ENCODE results near the gene CCDC15. TPM values are rescaled to one million over a fixed set of nuclear protein-coding genes. Genes with fewer than 3 reads are reported as not detected.

The CCDC15 gene
- total and polyA plus RNA-seq, 2 donors (not counting 1 experiment from before 2014, with no cell fraction given) = 0.31 to 1.8 TPM

DNA sequence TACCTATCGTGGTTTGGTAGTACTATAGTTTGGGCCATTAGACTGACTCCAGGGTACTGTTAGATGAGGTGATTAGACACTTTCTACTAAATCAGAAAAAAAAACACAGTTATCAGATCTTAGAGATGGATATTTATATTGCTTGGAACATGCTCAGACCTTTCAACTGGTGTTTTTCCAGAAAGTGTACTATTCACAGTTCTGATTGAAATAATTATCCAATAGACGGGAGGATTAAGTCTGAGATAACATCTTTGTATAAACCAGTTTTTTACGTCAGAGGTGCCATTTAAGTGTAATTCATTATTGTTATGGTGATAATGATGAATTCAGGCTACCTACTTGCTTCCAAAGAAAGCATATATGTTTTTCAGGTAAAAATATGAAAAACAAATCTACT lies 22.5 kb downstream of the CCDC15 start:
- H3K9ac ChIP-seq (ENCODE audit: low read length) = no peak overlapping the region
- H3K4me3 ChIP-seq (ENCODE audit: control extremely low read depth in 1 of 5, extremely low read depth in 1 of 5, insufficient read depth in 1 of 5, low read depth in 2 of 5, low read length in 4 of 5) = no peak overlapping the region
- TF ChIP-seq, protein P1, sequence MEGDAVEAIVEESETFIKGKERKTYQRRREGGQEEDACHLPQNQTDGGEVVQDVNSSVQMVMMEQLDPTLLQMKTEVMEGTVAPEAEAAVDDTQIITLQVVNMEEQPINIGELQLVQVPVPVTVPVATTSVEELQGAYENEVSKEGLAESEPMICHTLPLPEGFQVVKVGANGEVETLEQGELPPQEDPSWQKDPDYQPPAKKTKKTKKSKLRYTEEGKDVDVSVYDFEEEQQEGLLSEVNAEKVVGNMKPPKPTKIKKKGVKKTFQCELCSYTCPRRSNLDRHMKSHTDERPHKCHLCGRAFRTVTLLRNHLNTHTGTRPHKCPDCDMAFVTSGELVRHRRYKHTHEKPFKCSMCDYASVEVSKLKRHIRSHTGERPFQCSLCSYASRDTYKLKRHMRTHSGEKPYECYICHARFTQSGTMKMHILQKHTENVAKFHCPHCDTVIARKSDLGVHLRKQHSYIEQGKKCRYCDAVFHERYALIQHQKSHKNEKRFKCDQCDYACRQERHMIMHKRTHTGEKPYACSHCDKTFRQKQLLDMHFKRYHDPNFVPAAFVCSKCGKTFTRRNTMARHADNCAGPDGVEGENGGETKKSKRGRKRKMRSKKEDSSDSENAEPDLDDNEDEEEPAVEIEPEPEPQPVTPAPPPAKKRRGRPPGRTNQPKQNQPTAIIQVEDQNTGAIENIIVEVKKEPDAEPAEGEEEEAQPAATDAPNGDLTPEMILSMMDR (IDR thresholded peaks at IDR 0.05) = no peak
- no peak for TF ChIP-seq EZH2 (IDR thresholded peaks at IDR 0.05; ENCODE audit: borderline replicate concordance, insufficient read depth, low read depth, low read length, poor library complexity, severe bottlenecking)
- ATAC-seq (ENCODE audit: low read depth) (no peak), DNase-seq (no peak)
- no peak overlapping the region for H3K4me3 Mint-ChIP-seq
- H3K9me3 ChIP-seq (ENCODE audit: control extremely low read depth in 1 of 3, control insufficient read depth in 2 of 3, insufficient read depth in 1 of 3, low read length in 2 of 3) = peaks cover 3 to 4% (median 4%) of the 10 kb centered on the region in 3 donors
- no peaks in the 10 kb centered on the region for H3K27me3 Mint-ChIP-seq
- ChIA-PET POLR2A (no interaction called here), CTCF (no interaction called here)
- peaks cover 7% of the 10 kb centered on the region for H3K9me3 Mint-ChIP-seq (ENCODE audit: insufficient read depth)
- no peak overlapping the region for H3K27ac ChIP-seq (ENCODE audit: low read length in 2 of 2)
- H3K36me3 ChIP-seq (replicated peaks in 1 of 2; ENCODE audit: control extremely low read depth in 1 of 2, control insufficient read depth in 1 of 2, extremely low read depth in 1 of 2, insufficient read depth in 2 of 2, low read length in 1 of 2) = no peaks in the 10 kb centered on the region
- no peaks in the 10 kb centered on the region for H4K20me1 ChIP-seq (ENCODE audit: control insufficient read depth, insufficient read depth, low read length, poor library complexity, severe bottlenecking)
- no peak overlapping the region for H3K27ac Mint-ChIP-seq
- no peak overlapping the region for H2AFZ ChIP-seq (ENCODE audit: insufficient read depth, low read depth, low read length, poor library complexity, severe bottlenecking)
- H3K79me2 ChIP-seq (ENCODE audit: control insufficient read depth, insufficient read depth, low read length) = no peaks in the 10 kb centered on the region
- no peak overlapping the region for H3K4me2 ChIP-seq (replicated peaks; ENCODE audit: low read depth, low read length, poor library complexity, severe bottlenecking)
- no CpG with 5 or more reads among the region's 3 CpGs for WGBS (ENCODE audit: insufficient coverage)
- intact Hi-C loops (cut with micrococcal nuclease) = no loop called here
- H3K4me1 ChIP-seq (ENCODE audit: control insufficient read depth in 2 of 2, insufficient read depth in 2 of 2, low read length in 2 of 2) = no peaks in the 10 kb centered on the region
- H3K4me1 Mint-ChIP-seq = no peaks in the 10 kb centered on the region
- H3K27me3 ChIP-seq (replicated peaks in 1 of 4; ENCODE audit: control extremely low read depth in 1 of 4, control insufficient read depth in 3 of 4, insufficient read depth in 4 of 4, low read length in 3 of 4) = no peaks in the 10 kb centered on the region

DNA sequence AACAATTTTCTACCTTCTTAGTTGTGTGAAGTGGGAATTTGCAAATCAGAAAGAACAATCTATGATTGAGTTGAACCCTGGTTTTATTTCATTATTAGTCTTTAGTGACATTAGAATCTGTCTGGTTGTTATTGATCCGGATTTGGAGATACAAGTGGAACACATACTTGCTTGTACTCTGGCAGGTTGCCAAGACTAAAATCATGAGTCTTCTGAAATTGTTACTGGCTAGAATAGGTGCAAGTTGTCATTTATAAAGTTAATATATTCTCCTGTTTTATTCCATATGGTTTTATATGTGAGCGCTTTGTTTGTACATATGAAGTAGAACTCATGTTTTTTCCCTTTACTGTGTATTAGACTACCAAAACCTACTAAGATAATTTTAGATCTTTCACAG lies 23.0 kb downstream of the CCDC15 start:
- Mint-ChIP-seq H3K27ac (no peak overlapping the region), H3K27me3 (no peaks in the 10 kb centered on the region), H3K9me3 (ENCODE audit: insufficient read depth) (peaks cover 12% of the 10 kb centered on the region), H3K4me1 (no peaks in the 10 kb centered on the region), H3K4me3 (no peak overlapping the region)
- Histone ChIP-seq H3K79me2 (ENCODE audit: control insufficient read depth, insufficient read depth, low read length) (no peaks in the 10 kb centered on the region), H3K9ac (ENCODE audit: low read length) (no peak overlapping the region), H3K27ac (ENCODE audit: low read length in 2 of 2) (no peak overlapping the region), H3K4me1 (ENCODE audit: control insufficient read depth in 2 of 2, insufficient read depth in 2 of 2, low read length in 2 of 2) (no peaks in the 10 kb centered on the region), H3K4me3 (ENCODE audit: control extremely low read depth in 1 of 5, extremely low read depth in 1 of 5, insufficient read depth in 1 of 5, low read depth in 2 of 5, low read length in 4 of 5) (no peak overlapping the region), H2AFZ (ENCODE audit: insufficient read depth, low read depth, low read length, poor library complexity, severe bottlenecking) (no peak overlapping the region), H4K20me1 (ENCODE audit: control insufficient read depth, insufficient read depth, low read length, poor library complexity, severe bottlenecking) (no peaks in the 10 kb centered on the region), H3K36me3 (replicated peaks in 1 of 2; ENCODE audit: control extremely low read depth in 1 of 2, control insufficient read depth in 1 of 2, extremely low read depth in 1 of 2, insufficient read depth in 2 of 2, low read length in 1 of 2) (no peaks in the 10 kb centered on the region), H3K27me3 (replicated peaks in 1 of 4; ENCODE audit: control extremely low read depth in 1 of 4, control insufficient read depth in 3 of 4, insufficient read depth in 4 of 4, low read length in 3 of 4) (no peaks in the 10 kb centered on the region), H3K9me3 (ENCODE audit: control extremely low read depth in 1 of 3, control insufficient read depth in 2 of 3, insufficient read depth in 1 of 3, low read length in 2 of 3) (peaks cover 3 to 8% (median 6%) of the 10 kb centered on the region in 3 donors), H3K4me2 (replicated peaks; ENCODE audit: low read depth, low read length, poor library complexity, severe bottlenecking) (no peak overlapping the region)
- ChIA-PET POLR2A (no interaction called here), CTCF (no interaction called here)
- no CpG with 5 or more reads among the region's 2 CpGs for WGBS (ENCODE audit: insufficient coverage)
- DNase-seq (no peak), ATAC-seq (ENCODE audit: low read depth) (no peak)
- intact Hi-C loops (cut with micrococcal nuclease) = no loop called here
- TF ChIP-seq, protein P1 (IDR thresholded peaks at IDR 0.05) = no peak
- no peak for TF ChIP-seq EZH2 (IDR thresholded peaks at IDR 0.05; ENCODE audit: borderline replicate concordance, insufficient read depth, low read depth, low read length, poor library complexity, severe bottlenecking)

Data from B cell (primary cell).